HL-60 (cell line): ENCODE data around the gene MME.
A peak's percentile ranks its signal among the peaks of the same experiment; 100 is the strongest.

Source experiments
- DNase-seq, 2 experiments: peaks; one replicate each; pipeline ENCODE4 v3.0.0-alpha.2; 2010 to 2020; ENCODE audit warnings: low read depth in 1 of 2, low spot score in 1 of 2
- H3K27ac ChIP-seq: fragments of 250-450 bp; sonication (Bioruptor Pico); replicated peaks from 2 replicates; pipeline ENCODE4 v1.5.1; 2020; ENCODE audit warnings: mild to moderate bottlenecking, moderate library complexity
- H3K27me3 ChIP-seq: fragments of 250-450 bp; sonication (Bioruptor Pico); 2 replicates; pipeline ENCODE4 v1.5.1; 2021; ENCODE audit warnings: mild to moderate bottlenecking, moderate library complexity; ENCODE audit not compliant: insufficient read depth, poor library complexity, severe bottlenecking
- H3K4me3 ChIP-seq: replicated peaks from 2 replicates; pipeline ENCODE4 v1.5.1; 2011; ENCODE audit warnings: mild to moderate bottlenecking, control low read depth, low read length; ENCODE audit not compliant: insufficient read depth
- GABPA ChIP-seq: IDR thresholded peaks from 2 replicates; pipeline ENCODE4 v1.6.1; 2012; ENCODE audit warnings: low read depth
- POLR2AphosphoS5 ChIP-seq: IDR thresholded peaks from 2 replicates; pipeline ENCODE4 v1.6.1; 2012; ENCODE audit warnings: low read depth
- SPI1 ChIP-seq: IDR thresholded peaks from 2 replicates; pipeline ENCODE4 v1.6.1; 2012; ENCODE audit warnings: low read depth, mild to moderate bottlenecking, borderline replicate concordance
- long read RNA-seq: library from polyadenylated mRNA; unstranded; transcript quantifications from one replicate; pipeline ENCODE4 v2.0.0, GENCODE V29; 2020
- TF ChIP-seq, protein P1 (sequence below): IDR thresholded peaks from one replicate; pipeline ENCODE4 v1.5.1; 2011; ENCODE audit warnings: low read length, control low read depth, inconsistent platforms; ENCODE audit not compliant: insufficient read depth
- TF ChIP-seq, protein P2 (sequence below): IDR thresholded peaks from 2 replicates; pipeline ENCODE4 v1.6.1; 2012; ENCODE audit warnings: low read depth; ENCODE audit not compliant: insufficient replicate concordance

MME gene
- long read RNA-seq, partial matches to known transcripts, result 0 of 1 reads
- long read RNA-seq, other reads (novel, unspliced or antisense), result 1 of 1 reads

DNA sequence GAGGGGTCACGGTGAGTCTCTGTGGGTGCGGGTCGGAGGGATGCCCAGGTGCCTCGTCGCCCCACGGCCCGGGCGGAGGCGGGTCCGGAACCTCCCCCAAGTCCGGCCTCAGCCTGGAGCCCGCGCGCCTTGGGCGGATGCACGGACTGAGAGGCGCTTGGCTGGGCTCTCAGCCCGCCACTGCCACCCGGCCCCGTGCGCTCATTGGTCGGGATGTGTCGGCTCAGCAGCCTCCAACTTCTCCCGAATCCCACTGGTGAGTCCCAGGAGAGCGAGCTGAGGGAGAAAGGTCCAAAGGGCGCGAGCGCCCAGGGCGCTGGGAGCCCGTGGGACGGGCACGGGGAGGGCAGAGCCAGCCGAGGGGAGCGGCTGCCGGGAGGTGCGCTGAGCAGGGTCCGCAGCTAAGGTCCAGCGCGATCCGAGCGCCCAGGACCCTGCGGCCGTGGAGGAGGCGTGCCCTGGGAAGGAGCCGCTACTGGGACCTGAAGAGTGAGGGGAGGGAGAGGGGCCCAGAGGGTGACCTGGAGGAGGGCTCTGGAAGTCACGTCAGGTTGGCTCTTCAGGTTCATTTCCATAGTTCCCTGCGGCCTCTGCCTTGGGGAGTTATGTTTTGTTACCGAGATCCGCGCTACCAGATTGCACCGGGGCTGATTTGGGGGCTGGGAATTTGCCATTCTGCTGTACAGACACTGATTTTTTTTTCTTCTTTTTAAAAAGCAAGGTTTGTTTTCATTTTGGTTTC lies at the start of gene MME:
Gene MME (plus strand): TSS at position 574 of the 742 bp plus-strand sequence. CDS start 3,849 bp downstream, outside the sequence.
- peak within 1 kb of the TSS; percentile 43 for H3K4me3 ChIP-seq
- peaks cover 29% of the 10 kb centered on the region for H3K27me3 ChIP-seq
- no peak for DNase-seq
- TF ChIP-seq POLR2AphosphoS5, result no peak
- TF ChIP-seq, protein P1, sequence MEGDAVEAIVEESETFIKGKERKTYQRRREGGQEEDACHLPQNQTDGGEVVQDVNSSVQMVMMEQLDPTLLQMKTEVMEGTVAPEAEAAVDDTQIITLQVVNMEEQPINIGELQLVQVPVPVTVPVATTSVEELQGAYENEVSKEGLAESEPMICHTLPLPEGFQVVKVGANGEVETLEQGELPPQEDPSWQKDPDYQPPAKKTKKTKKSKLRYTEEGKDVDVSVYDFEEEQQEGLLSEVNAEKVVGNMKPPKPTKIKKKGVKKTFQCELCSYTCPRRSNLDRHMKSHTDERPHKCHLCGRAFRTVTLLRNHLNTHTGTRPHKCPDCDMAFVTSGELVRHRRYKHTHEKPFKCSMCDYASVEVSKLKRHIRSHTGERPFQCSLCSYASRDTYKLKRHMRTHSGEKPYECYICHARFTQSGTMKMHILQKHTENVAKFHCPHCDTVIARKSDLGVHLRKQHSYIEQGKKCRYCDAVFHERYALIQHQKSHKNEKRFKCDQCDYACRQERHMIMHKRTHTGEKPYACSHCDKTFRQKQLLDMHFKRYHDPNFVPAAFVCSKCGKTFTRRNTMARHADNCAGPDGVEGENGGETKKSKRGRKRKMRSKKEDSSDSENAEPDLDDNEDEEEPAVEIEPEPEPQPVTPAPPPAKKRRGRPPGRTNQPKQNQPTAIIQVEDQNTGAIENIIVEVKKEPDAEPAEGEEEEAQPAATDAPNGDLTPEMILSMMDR, result no peak
- TF ChIP-seq, protein P2, sequence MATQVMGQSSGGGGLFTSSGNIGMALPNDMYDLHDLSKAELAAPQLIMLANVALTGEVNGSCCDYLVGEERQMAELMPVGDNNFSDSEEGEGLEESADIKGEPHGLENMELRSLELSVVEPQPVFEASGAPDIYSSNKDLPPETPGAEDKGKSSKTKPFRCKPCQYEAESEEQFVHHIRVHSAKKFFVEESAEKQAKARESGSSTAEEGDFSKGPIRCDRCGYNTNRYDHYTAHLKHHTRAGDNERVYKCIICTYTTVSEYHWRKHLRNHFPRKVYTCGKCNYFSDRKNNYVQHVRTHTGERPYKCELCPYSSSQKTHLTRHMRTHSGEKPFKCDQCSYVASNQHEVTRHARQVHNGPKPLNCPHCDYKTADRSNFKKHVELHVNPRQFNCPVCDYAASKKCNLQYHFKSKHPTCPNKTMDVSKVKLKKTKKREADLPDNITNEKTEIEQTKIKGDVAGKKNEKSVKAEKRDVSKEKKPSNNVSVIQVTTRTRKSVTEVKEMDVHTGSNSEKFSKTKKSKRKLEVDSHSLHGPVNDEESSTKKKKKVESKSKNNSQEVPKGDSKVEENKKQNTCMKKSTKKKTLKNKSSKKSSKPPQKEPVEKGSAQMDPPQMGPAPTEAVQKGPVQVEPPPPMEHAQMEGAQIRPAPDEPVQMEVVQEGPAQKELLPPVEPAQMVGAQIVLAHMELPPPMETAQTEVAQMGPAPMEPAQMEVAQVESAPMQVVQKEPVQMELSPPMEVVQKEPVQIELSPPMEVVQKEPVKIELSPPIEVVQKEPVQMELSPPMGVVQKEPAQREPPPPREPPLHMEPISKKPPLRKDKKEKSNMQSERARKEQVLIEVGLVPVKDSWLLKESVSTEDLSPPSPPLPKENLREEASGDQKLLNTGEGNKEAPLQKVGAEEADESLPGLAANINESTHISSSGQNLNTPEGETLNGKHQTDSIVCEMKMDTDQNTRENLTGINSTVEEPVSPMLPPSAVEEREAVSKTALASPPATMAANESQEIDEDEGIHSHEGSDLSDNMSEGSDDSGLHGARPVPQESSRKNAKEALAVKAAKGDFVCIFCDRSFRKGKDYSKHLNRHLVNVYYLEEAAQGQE, result no peak
- no peak for TF ChIP-seq SPI1
- TF ChIP-seq GABPA, result no peak
- no peak within 1 kb of the TSS for H3K27ac ChIP-seq

DNA sequence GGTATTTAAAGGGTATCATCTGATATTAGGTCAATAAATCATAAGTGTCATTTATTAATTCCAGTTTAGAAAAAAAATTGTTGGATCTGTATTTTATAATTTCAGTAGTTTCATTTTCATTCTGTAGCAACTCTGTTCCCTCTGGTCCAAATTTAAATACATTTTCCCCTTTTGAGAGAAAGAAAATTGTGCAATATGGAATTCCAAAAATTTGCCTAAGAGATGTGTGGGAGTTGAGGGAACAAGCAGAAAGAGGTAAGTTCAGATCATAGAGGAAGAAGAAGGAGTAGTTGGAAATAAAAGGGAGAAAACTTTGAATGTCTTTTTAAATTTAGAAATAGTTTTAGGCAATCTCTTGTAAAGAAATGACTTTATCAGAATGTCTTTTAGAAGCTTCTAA lies 48.9 kb upstream of the MME start:
- Histone ChIP-seq H3K4me3 (no peak overlapping the region), H3K27me3 (no peaks in the 10 kb centered on the region), H3K27ac (no peak overlapping the region)
- DNase-seq, result no peak
- no peak for TF ChIP-seq GABPA

DNA sequence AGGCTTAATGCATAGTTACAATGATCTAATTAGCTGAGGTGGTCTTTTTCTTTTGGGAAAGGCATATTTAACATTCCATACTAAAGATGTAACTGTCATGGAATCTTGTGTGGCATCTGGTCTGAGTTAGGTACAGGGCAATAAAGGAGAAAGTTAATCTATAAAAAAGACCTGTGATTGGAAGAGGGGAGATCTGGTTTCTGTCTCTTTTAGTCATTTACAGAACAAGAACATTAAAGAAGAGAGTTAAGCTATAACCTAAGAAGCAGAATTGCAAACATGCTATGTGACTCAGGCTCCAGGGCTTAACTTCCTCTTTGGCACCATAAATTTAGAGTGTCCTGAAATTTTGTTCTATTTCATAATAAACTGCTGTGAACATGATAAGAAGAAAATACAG lies 47.2 kb upstream of the MME start:
- no peak overlapping the region for H3K4me3 ChIP-seq
- no peak overlapping the region for H3K27ac ChIP-seq
- DNase-seq, result peak in 1 of 2 experiments; percentile 52
- H3K27me3 ChIP-seq, result no peaks in the 10 kb centered on the region
- TF ChIP-seq GABPA, result no peak
- TF ChIP-seq POLR2AphosphoS5, result no peak
- TF ChIP-seq, protein P1, result no peak
- no peak for TF ChIP-seq SPI1
- TF ChIP-seq, protein P2, result no peak

DNA sequence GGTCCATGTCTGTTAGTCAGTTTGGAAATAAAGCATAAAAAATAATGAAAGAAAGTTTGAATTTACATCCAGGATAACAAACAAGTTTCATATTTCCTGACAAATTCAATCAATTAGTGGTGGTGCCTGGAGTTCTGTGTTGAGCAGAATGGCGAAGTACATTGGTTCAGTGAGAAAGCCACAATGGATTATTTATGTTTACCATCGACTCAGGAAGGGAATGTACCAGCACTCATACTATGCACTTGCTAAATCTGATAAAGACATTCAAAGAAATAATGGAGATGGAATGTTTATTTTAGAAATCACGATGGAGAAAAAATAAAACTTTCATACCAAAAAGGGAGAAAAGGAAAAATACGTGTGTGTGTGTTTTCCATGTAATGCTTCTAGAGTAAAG lies 45.3 kb upstream of the MME start:
- TF ChIP-seq SPI1 (no peak), POLR2AphosphoS5 (no peak), GABPA (no peak)
- TF ChIP-seq, protein P2, result no peak
- TF ChIP-seq, protein P1, result no peak
- no peaks in the 10 kb centered on the region for H3K27me3 ChIP-seq
- H3K27ac ChIP-seq, result no peak overlapping the region
- DNase-seq, result no peak
- no peak overlapping the region for H3K4me3 ChIP-seq
